ENCODE measurements around the gene NEUROD4. TPM values are rescaled to one million over a fixed set of nuclear protein-coding genes. Genes with fewer than 3 reads are reported as not detected.
A peak's percentile ranks its signal among the peaks of the same experiment; 100 is the strongest.

NEUROD4 gene
- not detected for total RNA-seq

- DNase-seq = peak; percentile 68 to 71
- intact Hi-C loops (cut with DNase I) = no loop called here
- TF ChIP-seq CTCF (IDR thresholded peaks at IDR 0.05) = no peak
- TF ChIP-seq POLR2A (IDR thresholded peaks at IDR 0.05) = no peak
- Histone ChIP-seq H3K27me3 (no peaks in the 10 kb centered on the region), H3K27ac (no peak within 1 kb of the TSS), H3K36me3 (no peaks in the 10 kb centered on the region), H3K4me1 (no peaks in the 10 kb centered on the region), H3K4me3 (replicated peaks in 1 of 3) (no peak within 1 kb of the TSS), H3K9me3 (no peaks in the 10 kb centered on the region)
- WGBS, 2 donors = 1 to 4% methylated on average over 13 of the region's 13 CpGs
Observed at GRCh38 chr12:55019784-55020183, at the start of gene NEUROD4. NEUROD4 (plus strand) TSS chr12:55019974; CDS start chr12:55026440, 6,466 bp downstream.

GRCh38 chr12:54970741-54971140, 49.0 kb upstream of the NEUROD4 start:
- Histone ChIP-seq H3K4me1 (no peaks in the 10 kb centered on the region), H3K4me3 (replicated peaks in 1 of 3) (no peak overlapping the region), H3K27ac (no peak overlapping the region), H3K36me3 (no peaks in the 10 kb centered on the region), H3K27me3 (no peaks in the 10 kb centered on the region), H3K9me3 (no peaks in the 10 kb centered on the region)
- intact Hi-C loops (cut with DNase I) = no loop called here
- WGBS, 2 donors = 70 to 83% methylated on average over 3 of the region's 3 CpGs
- no peak for DNase-seq
- TF ChIP-seq POLR2A (IDR thresholded peaks at IDR 0.05) = no peak
- no peak for TF ChIP-seq CTCF (IDR thresholded peaks at IDR 0.05)

GRCh38 chr12:54973556-54973955, 46.2 kb upstream of the NEUROD4 start:
- Histone ChIP-seq H3K27me3 (no peaks in the 10 kb centered on the region), H3K9me3 (no peaks in the 10 kb centered on the region), H3K4me1 (peaks cover 0 to 5% of the 10 kb centered on the region in 2 donors), H3K36me3 (no peaks in the 10 kb centered on the region), H3K4me3 (replicated peaks in 1 of 3) (no peak overlapping the region), H3K27ac (no peak overlapping the region)
- TF ChIP-seq POLR2A (IDR thresholded peaks at IDR 0.05) = no peak
- no peak for TF ChIP-seq CTCF (IDR thresholded peaks at IDR 0.05)
- 76 to 81% methylated on average over 3 of the region's 3 CpGs for WGBS, 2 donors
- intact Hi-C loops (cut with DNase I) = no loop called here
- no peak for DNase-seq

GRCh38 chr12:54974279-54974678, 45.5 kb upstream of the NEUROD4 start:
- H3K9me3 ChIP-seq = no peaks in the 10 kb centered on the region
- no peak overlapping the region for H3K27ac ChIP-seq
- peaks cover 0 to 5% of the 10 kb centered on the region in 2 donors for H3K4me1 ChIP-seq
- no peak overlapping the region for H3K4me3 ChIP-seq (replicated peaks in 1 of 3)
- WGBS, 2 donors = 95 to 98% methylated on average over 12 of the region's 12 CpGs
- intact Hi-C loops (cut with DNase I) = no loop called here
- TF ChIP-seq CTCF (IDR thresholded peaks at IDR 0.05) (no peak), POLR2A (IDR thresholded peaks at IDR 0.05) (no peak)
- DNase-seq = no peak
- no peaks in the 10 kb centered on the region for H3K27me3 ChIP-seq
- H3K36me3 ChIP-seq = no peaks in the 10 kb centered on the region

GRCh38 chr12:54975272-54975671, 44.5 kb upstream of the NEUROD4 start:
- no peaks in the 10 kb centered on the region for H3K9me3 ChIP-seq
- H3K4me1 ChIP-seq = peaks cover 0 to 5% of the 10 kb centered on the region in 2 donors
- no peaks in the 10 kb centered on the region for H3K36me3 ChIP-seq
- no peaks in the 10 kb centered on the region for H3K27me3 ChIP-seq
- intact Hi-C loops (cut with DNase I) = no loop called here
- DNase-seq = no peak
- no peak overlapping the region for H3K27ac ChIP-seq
- no peak overlapping the region for H3K4me3 ChIP-seq (replicated peaks in 1 of 3)
- TF ChIP-seq POLR2A (IDR thresholded peaks at IDR 0.05) = no peak
- 80 to 88% methylated on average over 2 of the region's 2 CpGs for WGBS, 2 donors

GRCh38 chr12:54975875-54976274, 43.9 kb upstream of the NEUROD4 start:
- TF ChIP-seq POLR2A (IDR thresholded peaks at IDR 0.05) (no peak), CTCF (IDR thresholded peaks at IDR 0.05) (no peak)
- Histone ChIP-seq H3K27me3 (no peaks in the 10 kb centered on the region), H3K4me1 (peaks cover 0 to 5% of the 10 kb centered on the region in 2 donors), H3K9me3 (no peaks in the 10 kb centered on the region), H3K4me3 (replicated peaks in 1 of 3) (no peak overlapping the region), H3K27ac (no peak overlapping the region), H3K36me3 (no peaks in the 10 kb centered on the region)
- intact Hi-C loops (cut with DNase I) = no loop called here
- WGBS, 2 donors = 62 to 66% methylated on average over 6 of the region's 6 CpGs
- DNase-seq = no peak

Measured in thyroid gland (tissue), 4 donors.